ENCODE data around the gene NPAS2.
A peak's percentile ranks its signal among the peaks of the same experiment; 100 is the strongest.

DNA sequence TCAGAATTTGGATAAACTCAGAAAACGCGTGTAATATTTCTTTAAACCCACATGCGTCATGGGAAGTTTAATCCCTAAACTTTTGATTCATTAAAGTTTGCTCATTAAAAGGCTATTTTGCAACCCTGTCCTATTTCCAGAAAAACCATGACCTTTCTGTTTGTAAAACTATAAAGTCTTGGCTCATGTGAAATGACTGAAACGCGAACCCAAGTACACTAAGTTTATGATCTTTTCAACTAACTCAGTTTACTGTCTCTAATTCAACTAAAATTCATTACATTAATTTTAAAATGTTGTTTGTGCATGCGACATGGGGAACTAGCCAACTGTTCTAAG lies 178.3 kb downstream of the NPAS2 start:
- TF ChIP-seq POLR2AphosphoS5 (IDR thresholded peaks at IDR 0.05), result peak in 1 of 3 donors; percentile 10
- TF ChIP-seq, protein P1, sequence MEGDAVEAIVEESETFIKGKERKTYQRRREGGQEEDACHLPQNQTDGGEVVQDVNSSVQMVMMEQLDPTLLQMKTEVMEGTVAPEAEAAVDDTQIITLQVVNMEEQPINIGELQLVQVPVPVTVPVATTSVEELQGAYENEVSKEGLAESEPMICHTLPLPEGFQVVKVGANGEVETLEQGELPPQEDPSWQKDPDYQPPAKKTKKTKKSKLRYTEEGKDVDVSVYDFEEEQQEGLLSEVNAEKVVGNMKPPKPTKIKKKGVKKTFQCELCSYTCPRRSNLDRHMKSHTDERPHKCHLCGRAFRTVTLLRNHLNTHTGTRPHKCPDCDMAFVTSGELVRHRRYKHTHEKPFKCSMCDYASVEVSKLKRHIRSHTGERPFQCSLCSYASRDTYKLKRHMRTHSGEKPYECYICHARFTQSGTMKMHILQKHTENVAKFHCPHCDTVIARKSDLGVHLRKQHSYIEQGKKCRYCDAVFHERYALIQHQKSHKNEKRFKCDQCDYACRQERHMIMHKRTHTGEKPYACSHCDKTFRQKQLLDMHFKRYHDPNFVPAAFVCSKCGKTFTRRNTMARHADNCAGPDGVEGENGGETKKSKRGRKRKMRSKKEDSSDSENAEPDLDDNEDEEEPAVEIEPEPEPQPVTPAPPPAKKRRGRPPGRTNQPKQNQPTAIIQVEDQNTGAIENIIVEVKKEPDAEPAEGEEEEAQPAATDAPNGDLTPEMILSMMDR (IDR thresholded peaks at IDR 0.05), result no peak
- TF ChIP-seq POLR2A (IDR thresholded peaks at IDR 0.05), result no peak
- no peak for TF ChIP-seq EP300 (IDR thresholded peaks at IDR 0.05; ENCODE audit: low read depth)

Measured in transverse colon (tissue), 4 donors.